Activated CD4-positive, alpha-beta T cell treated with anti-CD3 and anti-CD28 coated beads for 24 hours (primary cell): ENCODE data around the gene ELAVL2.
"Not testable (repeated sequence)": the region's sequence is repeated elsewhere in the genome, so short reads cannot be mapped to it uniquely, and the experiment has no call there.

ENCODE experiments used
- DNase-seq, 2 donors: peaks; one replicate each; pipeline ENCODE4 v3.0.0-alpha.2; 2020; ENCODE audit warnings: low read depth in 2 of 2

The ELAVL2 gene

DNA sequence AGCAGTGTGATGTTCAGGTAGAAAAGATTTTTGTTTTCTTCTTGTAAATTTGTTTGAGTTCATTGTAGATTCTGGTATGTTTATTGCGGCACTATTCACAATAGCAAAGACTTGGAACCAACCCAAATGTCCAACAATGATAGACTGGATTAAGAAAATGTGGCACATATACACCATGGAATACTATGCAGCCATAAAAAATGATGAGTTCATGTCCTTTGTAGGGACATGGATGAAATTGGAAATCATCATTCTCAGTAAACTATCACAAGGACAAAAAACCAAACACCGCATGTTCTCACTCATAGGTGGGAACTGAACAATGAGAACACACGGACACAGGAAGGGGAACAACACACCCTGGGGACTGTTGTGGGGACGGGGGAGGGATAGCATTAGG, 103.0 kb downstream of the ELAVL2 start:
- not testable (repeated sequence) for DNase-seq

DNA sequence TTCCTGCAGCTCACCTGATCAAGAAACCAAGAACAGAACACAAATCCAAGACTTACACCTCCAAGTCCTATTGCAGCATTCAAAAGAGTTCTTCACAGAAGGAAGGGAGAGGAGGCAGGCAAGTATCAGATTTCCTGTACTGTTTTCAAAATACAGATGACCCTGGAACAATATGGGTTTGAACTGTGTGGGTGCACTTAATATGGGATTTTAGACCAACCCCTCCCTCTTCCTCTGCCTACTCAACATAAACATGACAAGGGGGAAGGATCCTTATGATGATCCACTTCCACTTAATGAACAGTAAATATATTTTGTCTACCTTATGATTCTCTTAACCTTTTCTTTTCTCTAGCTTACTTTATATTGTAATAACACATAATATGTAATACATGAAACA, 104.6 kb downstream of the ELAVL2 start:
- no peak for DNase-seq

GRCh38 chr9:23717505-23717904, 108.5 kb downstream of the ELAVL2 start:
- DNase-seq = no peak

DNA sequence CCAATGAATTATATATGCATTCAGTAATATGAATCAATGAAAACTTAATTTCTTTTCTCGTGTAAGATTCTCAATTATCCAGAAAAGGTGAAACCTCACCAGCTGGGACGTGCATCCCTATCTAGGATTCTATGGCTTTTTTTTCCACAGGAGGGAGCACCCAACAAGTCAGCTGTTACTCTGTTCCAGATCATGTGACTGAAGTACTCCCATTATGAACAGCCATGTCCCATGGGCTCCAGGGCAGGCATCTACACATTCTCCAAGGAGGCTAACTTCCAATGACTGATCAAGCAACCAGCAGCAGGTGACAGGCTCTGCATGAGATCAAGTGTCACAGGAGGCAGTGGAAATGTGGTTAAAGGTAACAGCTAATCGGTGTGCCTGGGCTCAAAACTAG, 118.8 kb downstream of the ELAVL2 start:
- no peak for DNase-seq

DNA sequence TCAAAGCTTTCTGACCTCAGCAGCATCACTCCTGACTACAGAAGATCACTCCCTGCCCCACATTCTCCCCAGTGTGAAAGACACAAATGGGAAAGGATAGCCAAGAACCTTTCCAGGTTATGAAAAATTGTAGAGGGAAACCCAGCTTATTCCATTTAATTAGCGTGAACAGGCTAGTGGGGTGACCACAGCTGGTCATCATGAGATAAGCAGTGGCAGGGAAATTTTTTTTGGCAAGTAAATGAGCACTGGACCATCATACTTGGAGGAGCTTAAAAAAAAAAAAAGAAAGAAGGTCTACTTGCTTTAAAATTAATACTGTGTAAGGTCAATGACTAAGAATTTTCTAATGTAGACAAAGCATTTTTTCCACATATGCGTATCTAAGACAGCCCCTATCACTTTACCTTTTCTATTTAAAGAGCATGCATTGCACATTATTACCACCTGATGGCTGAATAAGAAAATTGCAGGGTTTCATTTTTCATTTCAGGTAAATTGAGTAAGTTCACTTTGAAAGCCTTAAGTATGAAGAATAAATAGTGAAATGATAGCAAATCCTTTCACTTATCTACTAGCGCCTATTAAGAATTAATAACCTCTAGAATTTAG, 123.6 kb downstream of the ELAVL2 start:
- DNase-seq = no peak

GRCh38 chr9:23701291-23701690, 124.7 kb downstream of the ELAVL2 start:
- DNase-seq = no peak

DNA sequence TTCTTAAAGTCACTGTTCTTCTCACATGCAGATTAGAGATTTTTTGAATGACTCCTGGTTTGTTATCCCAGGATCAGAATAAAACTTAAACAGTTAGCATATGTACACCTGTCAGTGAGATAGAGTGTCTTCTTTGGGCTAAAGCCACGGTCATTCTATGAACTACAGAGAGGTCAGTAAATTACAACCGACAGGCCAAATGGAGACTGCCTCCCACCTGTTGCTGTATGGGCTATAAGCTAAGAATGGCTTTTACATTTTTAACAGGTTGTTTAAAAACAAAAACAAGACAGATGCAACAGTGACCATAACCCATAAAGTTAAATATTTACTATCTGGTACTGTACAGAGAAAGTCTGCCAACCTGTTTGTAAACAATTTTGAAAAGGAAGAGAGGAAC, 125.7 kb downstream of the ELAVL2 start:
- no peak for DNase-seq

DNA sequence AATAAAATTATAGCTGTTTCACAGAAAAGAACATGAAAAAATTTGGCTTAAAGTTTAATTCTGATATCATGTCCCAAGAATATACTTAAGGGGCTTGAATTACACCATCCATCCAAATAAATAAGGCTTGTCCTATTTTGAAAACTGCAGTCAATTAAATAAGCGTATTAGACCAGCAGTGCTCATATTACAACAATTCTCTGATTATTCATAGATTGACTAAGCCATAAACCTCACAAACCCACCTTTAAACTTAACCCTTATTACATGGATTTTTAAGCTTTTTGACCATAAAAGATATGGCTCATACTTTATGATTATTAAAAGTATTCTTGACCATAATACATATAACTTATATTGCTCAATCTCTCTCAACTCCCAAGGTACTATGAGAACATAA, 127.9 kb downstream of the ELAVL2 start:
- no peak for DNase-seq

DNA sequence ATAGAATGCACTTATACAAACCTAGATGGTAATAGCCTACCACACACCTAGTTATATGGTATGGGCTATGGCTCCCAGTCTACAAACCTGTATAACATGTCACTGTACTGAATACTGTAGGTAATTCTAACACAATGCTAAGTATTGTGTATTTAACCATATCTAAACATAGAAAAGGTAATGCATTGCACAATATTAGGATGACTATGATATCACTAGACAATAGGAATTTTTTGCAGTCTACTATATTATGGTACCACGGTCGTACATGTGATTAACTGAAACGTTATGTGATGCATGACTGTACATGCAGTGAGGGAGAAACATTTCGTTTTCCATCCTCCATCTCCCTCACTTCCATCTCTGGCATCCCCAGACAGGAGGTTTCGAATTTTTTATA, 130.5 kb downstream of the ELAVL2 start:
- DNase-seq = no peak

GRCh38 chr9:23693374-23693773, 132.7 kb downstream of the ELAVL2 start:
- DNase-seq = no peak

GRCh38 chr9:23686896-23687295, 139.1 kb downstream of the ELAVL2 start:
- DNase-seq = no peak

GRCh38 chr9:23686257-23686656, 139.8 kb downstream of the ELAVL2 start:
- DNase-seq = no peak

DNA sequence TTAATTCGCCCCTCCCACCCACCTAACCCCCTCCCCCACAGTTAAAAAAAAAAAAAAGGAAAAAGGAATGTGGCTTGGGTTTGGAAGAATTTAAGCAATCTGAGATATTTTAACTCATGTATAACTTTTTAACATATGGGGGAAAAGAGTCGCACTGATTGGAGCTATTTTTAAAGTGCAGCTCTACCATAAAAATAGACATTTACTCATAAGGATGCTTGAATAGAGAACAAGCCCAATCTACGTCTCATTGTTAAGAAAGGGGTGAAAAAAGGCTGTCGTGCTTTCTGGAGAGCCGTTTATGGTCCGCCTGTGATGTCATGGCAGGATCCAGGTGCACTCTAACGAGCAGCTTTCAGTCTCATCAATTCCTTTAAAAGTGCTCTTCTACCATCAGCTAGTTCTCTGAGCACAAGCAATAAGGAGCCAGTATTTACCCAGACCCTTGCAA, 142.4 kb downstream of the ELAVL2 start:
- DNase-seq = no peak

DNA sequence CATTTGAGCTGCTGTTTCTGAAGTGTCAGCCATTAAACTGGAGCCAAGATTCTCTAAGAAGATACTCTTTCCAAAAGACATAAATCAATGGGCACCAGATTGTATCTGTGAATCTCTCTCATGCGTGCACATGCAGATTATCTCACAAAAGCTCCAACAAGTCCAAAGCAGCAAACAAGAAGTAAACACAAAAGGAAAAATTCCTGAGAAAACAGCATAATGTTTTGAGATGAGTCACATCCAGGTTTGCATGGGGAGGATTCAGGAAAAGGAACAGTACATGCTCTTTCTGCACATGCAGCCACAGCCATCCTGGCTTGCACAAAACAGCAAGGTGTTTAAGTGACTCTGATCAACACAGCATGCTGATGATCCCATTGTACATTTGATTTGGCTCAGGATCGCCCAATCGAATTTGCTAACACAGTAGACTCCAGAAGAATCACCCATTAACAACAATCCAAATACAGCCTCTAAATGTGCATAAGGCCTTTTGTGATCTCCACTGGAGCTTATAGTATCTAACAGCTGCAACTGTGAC, 143.1 kb downstream of the ELAVL2 start:
- DNase-seq = no peak

DNA sequence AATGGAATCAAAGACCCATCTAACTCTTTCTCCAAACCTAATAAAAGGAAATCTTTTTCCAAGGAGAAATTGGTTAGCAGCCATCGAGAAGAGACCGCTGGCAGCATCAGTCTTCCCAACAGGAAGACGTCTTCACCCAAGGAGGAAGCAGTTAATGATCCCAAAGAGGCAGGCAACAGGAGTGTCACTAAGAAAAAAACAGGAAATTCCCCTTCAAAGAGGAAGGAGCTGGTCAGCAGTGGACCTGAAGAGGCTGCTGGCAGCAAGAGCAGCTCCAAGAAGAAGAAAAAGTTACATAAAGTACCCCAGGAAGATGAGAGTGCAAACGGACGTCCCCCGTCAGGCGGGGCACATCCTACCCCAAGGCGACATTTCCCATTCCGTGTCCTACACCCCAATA, 143.7 kb downstream of the ELAVL2 start:
- no peak for DNase-seq

DNA sequence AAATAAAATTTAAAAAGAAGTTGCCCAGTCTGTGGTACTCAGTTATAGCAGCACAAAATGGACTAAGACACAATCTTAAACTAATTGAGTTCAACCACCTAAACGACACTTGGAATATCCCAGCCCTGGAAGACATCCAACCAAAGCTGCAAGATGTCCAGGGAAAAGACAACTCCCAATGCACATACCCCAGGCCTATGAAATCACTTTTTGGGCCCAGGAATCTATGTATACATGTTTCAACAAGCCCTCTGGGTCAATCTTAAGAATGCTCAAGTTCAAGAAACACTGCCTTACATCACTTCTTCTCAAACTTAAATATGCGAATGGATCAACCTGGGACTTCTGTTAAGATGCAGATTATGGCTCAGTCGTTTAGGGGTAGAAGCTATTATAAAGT, 148.6 kb downstream of the ELAVL2 start:
- DNase-seq = no peak

DNA sequence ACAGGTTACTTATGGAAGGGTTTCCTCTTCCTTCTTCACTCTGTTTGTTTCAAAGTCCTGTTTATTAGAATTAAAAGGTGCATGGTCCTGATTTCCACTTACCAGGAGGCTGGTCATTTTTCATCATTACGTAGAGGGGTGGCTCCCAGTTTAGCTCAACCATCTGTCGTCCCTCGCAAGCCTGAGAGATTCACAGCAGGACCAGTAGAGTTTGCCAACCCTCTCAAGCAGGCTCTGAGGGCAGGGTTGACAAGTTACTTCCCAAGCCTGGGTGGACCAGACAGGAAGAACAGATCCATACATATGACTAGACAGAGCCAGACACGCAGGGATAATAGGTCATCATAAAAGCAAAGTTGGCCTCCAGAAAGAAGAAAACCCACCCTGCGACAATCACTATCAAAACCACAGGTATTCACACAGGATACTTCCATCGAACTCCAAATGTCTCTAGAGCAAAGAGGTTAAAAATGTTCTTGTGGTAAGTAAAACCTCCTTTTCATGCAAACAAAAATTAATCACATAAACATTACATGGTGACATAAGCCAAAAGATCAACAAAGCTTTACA, 151.9 kb downstream of the ELAVL2 start:
- DNase-seq = no peak

GRCh38 chr9:23672151-23672550, 153.9 kb downstream of the ELAVL2 start:
- no peak for DNase-seq

DNA sequence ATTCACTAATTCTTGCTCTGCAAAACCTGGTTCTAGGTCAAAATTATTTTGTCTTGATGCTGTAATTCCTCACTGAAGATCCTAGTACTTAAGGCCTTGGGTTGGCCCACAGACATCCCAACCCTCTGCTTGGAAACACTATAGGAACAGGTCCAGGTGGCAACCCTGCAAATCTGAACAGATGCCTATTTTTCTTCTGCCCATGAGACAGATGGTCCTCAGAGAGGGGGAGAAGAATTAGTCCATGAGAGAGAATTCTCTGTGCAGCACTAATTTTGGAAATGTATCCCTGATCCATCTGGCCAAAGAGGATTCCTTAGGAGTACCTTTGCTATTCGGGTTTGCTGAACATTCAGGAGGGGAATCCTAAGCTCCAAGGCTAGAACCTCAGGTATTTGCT, 156.3 kb downstream of the ELAVL2 start:
- DNase-seq = no peak

DNA sequence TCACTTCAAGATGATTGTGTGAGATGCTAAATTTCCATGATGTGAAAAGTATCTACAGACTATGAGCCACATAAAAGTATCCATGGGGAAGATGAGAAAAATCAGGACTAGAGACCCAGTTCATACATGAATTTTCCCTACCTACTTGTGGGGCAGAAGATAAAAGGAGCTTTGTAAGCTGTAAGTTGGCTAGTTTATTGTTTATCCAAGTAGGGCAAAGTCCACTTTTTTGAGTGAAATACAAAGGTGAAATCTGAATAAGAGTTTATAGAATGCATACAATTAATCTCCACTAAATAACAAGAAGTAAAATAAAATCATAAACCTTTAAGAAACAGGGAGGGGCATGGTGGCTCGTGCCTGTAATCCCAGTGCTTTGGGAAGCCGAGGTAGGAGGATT, 160.4 kb downstream of the ELAVL2 start:
- no peak for DNase-seq

DNA sequence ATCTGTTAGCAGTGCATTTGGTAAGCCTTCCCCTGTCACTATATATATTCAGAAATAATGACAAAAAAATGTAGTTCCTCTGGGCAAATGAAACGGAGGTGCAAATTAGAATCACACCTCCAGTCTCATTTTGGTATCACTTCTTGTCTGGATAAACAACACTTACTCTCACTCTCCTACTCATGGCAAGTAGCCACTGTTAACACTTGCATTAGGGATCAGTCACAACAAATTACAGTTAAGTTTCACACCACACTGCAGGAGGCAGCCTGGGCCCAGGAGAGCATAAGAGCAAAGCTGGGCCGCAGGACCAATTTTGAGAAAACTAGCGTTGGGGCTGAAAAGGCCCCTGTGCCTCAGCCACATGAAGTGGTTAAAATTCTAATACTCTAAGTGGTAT, 161.0 kb downstream of the ELAVL2 start:
- DNase-seq = no peak

DNA sequence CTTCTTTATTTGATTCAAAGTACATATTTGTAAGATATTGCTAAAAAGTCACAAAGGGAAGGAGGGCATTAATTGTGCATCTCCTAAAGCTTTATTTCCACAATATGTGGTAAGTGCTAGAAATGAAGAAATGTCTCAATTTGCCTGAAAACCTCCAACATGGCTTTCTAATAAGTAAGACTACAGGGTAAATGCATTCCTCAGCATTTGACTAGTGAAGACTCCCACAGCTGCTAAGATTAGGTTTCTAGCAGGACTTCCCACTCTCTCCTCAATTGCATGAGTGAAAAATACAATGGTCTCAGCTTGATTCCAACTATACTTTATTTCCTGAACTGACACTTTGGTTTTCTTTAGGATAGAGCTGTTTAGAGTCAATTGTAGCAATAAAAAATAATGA, 162.1 kb downstream of the ELAVL2 start:
- DNase-seq = no peak

DNA sequence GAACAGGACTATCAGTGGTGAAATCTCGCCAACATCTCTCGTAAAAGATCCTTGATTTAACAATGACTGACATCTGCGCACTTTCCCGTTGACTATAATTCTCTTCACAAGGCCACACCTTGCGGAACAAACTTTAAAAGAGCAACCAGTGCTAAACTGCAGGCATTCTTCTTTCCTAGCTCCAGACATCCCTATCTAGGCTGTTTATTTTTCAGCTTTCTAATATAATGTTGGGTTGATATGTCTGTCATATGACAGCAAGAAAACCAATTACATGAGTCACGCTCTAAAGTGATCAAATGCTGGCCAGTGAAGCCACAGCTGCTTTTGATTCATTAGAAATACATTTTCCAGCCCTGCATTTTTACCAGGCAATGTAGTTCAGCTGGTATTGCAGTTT, 162.5 kb downstream of the ELAVL2 start:
- DNase-seq = no peak

- no peak for DNase-seq
These were observed 162.9 kb downstream of the ELAVL2 start for GRCh38 chr9:23663125-23663524.
